Activated naive CD4-positive, alpha-beta T cell treated with anti-CD3 and anti-CD28 coated beads, Interleukin-2, amount 50 U/mL, for 72 hours (primary cell): Measurements from ENCODE around the gene ETV3. TPM values are rescaled to one million over a fixed set of nuclear protein-coding genes. Genes with fewer than 3 reads are reported as not detected.
A peak's percentile ranks its signal among the peaks of the same experiment; 100 is the strongest.

ENCODE experiments used
- ATAC-seq, 2 donors: fragments of 150-1000 bp; cut with Tn5 transposase; 2 replicates each; pipeline ENCODE4 v1.10.0; 2021; ENCODE audit warnings: mild to moderate bottlenecking in 2 of 2, moderate library complexity in 2 of 2
- DNase-seq, 2 donors: peaks; one replicate each; pipeline ENCODE4 v3.0.0; 2021 to 2022; ENCODE audit warnings: low spot score in 2 of 2
- H3K27ac Mint-ChIP-seq, 2 donors: one replicate each; pipeline ENCODE4 v1.8.0; 2022; ENCODE audit warnings: mild to moderate bottlenecking in 2 of 2, mixed read lengths in 2 of 2
- H3K36me3 Mint-ChIP-seq, 2 donors: one replicate each; pipeline ENCODE4 v1.8.0; 2022; ENCODE audit warnings: mixed read lengths in 2 of 2
- H3K9me3 Mint-ChIP-seq, 2 donors: one replicate each; pipeline ENCODE4 v1.8.0; 2022; ENCODE audit warnings: mixed read lengths in 2 of 2
- total RNA-seq, 2 donors: library from RNA; stranded (reverse); gene quantifications; one replicate each; pipeline ENCODE4 v1.2.3, GENCODE V29; 2022

ETV3 gene
- total RNA-seq, 2 donors from 2014 or later = 27.0 to 49.3 TPM

DNA sequence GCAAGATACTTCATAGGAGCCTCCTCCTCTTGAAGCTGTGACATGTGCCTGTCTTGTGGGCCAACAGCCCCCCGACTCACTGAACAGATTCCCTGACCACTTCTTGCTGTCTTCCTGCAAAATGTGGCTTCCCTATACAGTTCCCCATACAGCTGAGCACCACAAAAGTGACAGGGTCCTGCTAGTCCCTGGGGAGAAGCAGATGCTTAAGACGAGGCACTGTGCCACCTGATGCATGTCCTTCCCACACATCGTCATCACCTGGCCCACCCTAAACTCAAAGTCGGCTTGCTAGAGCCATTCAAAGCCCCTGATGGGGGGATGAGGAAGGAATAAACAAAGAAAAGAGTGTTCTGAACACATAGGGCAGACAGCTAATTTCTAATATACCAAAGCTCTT is 29.2 kb upstream of the ETV3 start:
- H3K27ac Mint-ChIP-seq = no peak overlapping the region
- no peaks in the 10 kb centered on the region for H3K36me3 Mint-ChIP-seq
- no peak for ATAC-seq
- DNase-seq = no peak
- H3K9me3 Mint-ChIP-seq = no peaks in the 10 kb centered on the region

DNA sequence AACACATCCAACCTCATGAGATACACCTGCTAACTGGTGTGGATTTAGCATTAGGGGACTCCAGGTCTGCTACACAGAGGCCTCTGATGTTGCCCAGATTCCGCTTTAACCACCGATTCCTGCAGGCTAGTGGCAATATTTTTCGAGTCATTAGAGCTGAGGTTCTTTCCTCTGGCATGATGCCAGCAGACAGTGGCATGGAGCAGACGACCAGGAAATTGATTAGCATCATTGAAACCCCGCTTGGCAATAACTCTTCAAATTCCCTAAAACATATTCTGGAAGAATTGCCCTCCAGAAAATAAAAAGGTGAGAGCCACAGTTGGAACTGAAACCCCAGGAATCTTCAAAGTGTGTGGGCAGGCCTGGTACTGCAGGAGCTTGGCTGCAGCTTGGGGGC is 28.4 kb upstream of the ETV3 start:
- DNase-seq = no peak
- no peaks in the 10 kb centered on the region for H3K36me3 Mint-ChIP-seq
- H3K9me3 Mint-ChIP-seq = no peaks in the 10 kb centered on the region

GRCh38 chr1:157163273-157164127 is 25.3 kb upstream of the ETV3 start:
- no peaks in the 10 kb centered on the region for H3K36me3 Mint-ChIP-seq
- DNase-seq (peak; percentile 78 to 85), ATAC-seq (peak; percentile 66 to 77)
- peak overlapping the region in 1 of 2 donors; percentile 44 for H3K27ac Mint-ChIP-seq
- H3K9me3 Mint-ChIP-seq = no peaks in the 10 kb centered on the region

More for the DNA sequence above, 28.4 kb upstream of the ETV3 start:
- H3K27ac Mint-ChIP-seq = no peak overlapping the region
- no peak for ATAC-seq

GRCh38 chr1:157162345-157162744 is 24.1 kb upstream of the ETV3 start:
- H3K27ac Mint-ChIP-seq = no peak overlapping the region
- ATAC-seq = no peak
- no peaks in the 10 kb centered on the region for H3K36me3 Mint-ChIP-seq
- no peak for DNase-seq
- H3K9me3 Mint-ChIP-seq = no peaks in the 10 kb centered on the region

DNA sequence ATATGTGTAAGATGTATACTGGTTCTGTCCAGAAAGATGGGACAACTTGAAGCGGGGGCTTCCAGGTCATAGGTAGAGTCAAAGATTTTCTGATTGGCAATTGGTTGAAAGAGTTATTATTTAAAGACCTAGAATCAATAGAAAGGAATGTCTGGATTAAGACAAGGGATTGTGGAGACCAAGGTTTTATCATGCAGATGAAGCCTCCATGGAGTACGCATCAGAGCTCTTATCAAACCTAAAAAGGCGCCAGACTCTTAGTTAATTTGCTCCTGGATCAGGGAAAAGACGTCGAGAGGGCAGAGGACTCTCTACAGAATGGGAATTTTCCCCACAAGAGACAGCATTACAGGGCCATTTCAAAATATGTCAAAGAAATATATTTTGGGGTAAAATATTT is 23.7 kb upstream of the ETV3 start:
- Mint-ChIP-seq H3K27ac (no peak overlapping the region), H3K9me3 (no peaks in the 10 kb centered on the region), H3K36me3 (no peaks in the 10 kb centered on the region)
- DNase-seq = no peak
- no peak for ATAC-seq

DNA sequence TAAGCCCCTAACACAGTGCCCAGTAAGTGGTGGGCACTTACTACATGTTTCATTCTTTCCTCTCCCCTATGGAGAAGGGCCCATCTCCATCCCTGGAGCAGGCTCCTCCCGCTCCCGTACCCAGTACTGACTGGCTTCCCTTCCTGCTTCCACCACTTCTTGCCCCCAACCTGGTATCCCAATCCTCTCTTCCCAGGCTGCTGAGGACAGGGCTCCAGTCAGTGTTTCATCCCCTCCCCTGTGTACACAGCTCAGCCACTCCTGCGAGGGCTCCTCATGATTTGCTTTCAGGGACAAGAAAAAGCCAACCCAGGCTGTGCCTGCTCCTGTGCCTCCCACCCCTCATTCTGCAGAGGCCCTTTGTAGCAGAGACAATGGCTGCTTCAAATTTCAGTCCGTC is 20.8 kb upstream of the ETV3 start:
- ATAC-seq (no peak), DNase-seq (no peak)
- H3K36me3 Mint-ChIP-seq = no peaks in the 10 kb centered on the region
- H3K27ac Mint-ChIP-seq = no peak overlapping the region
- no peaks in the 10 kb centered on the region for H3K9me3 Mint-ChIP-seq

GRCh38 chr1:157157501-157158190 is 19.5 kb upstream of the ETV3 start:
- H3K36me3 Mint-ChIP-seq = no peaks in the 10 kb centered on the region
- DNase-seq (no peak), ATAC-seq (no peak)
- H3K9me3 Mint-ChIP-seq = no peaks in the 10 kb centered on the region
- no peak overlapping the region for H3K27ac Mint-ChIP-seq

GRCh38 chr1:157156058-157156541 is 17.9 kb upstream of the ETV3 start:
- Mint-ChIP-seq H3K9me3 (no peaks in the 10 kb centered on the region), H3K27ac (peak overlapping the region in 1 of 2 donors; percentile 35), H3K36me3 (no peaks in the 10 kb centered on the region)
- DNase-seq = peak; percentile 71 to 83
- ATAC-seq = peak; percentile 64 to 83

GRCh38 chr1:157155658-157156057 is 17.5 kb upstream of the ETV3 start:
- no peak for DNase-seq
- ATAC-seq = peak; percentile 19 to 26
- Mint-ChIP-seq H3K9me3 (no peaks in the 10 kb centered on the region), H3K36me3 (no peaks in the 10 kb centered on the region), H3K27ac (peak overlapping the region in 1 of 2 donors; percentile 35)

- Mint-ChIP-seq H3K27ac (no peak overlapping the region), H3K9me3 (no peaks in the 10 kb centered on the region), H3K36me3 (no peaks in the 10 kb centered on the region)
- peak in 1 of 2 donors; percentile 65 for DNase-seq
- ATAC-seq = peak in 1 of 2 donors; percentile 72
These were observed 16.8 kb upstream of the ETV3 start for GRCh38 chr1:157154940-157155514.

DNA sequence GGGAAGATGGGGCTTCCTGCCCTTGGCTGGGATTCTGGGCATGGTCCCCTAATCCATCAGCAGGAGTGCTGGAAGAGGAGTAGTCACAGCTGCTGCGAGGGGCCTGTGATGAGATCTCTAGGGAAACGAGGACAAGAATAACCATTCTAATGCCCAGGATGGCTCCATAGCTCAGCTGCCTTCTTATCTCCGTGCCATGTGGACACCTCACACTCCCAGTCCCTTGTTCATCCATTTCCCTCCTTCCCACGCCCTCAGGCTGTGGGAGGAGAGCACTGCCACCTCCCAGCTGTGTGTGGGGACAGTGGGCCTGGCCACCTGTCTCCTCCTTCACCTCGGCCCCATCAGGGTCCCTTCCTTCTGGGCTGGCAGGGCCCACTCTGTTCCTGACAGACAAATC is 16.1 kb upstream of the ETV3 start:
- Mint-ChIP-seq H3K9me3 (no peaks in the 10 kb centered on the region), H3K36me3 (no peaks in the 10 kb centered on the region), H3K27ac (no peak overlapping the region)
- no peak for ATAC-seq
- DNase-seq = no peak

DNA sequence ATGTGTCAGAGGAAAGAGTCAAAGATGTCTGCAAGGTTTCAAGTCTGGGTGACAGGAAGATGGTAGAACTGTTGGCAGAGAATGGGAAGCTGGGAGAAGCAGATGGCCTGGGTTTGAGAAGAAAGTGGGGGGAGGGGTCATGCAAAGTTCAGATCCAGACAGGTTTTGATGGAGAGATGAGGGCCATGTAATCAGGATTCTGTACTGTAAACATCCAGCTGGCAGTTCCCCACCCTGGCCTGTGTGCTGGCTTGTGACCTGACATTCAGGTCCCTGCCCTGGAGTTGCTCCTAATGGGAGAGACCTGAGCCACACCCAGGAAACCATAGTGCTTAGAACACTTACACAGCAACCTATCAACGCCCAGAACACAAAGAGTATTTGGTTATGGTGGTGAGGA is 15.6 kb upstream of the ETV3 start:
- no peak for DNase-seq
- H3K9me3 Mint-ChIP-seq = no peaks in the 10 kb centered on the region
- H3K36me3 Mint-ChIP-seq = no peaks in the 10 kb centered on the region
- no peak for ATAC-seq
- H3K27ac Mint-ChIP-seq = no peak overlapping the region

DNA sequence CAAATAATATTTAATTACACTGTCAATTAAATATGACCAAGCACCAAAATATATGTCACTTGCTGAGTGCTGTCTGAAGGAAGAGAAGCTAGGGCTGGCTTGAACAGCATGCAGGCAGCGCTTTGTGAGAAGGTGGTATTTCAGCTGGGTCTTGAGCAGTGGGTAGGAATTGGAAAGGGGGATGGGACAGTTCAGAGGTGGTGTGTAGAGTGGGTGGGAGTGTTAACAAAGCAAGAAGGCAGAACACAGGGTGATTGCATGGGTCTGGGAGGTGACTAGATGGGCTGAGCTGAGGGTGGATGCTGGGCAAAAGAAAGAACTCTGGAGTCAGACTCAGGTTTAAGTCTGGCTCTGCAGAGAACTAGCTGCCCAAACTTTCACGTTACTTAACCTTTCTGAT is 14.3 kb upstream of the ETV3 start:
- Mint-ChIP-seq H3K36me3 (no peaks in the 10 kb centered on the region), H3K27ac (no peak overlapping the region), H3K9me3 (no peaks in the 10 kb centered on the region)
- ATAC-seq (no peak), DNase-seq (no peak)

- H3K36me3 Mint-ChIP-seq = no peaks in the 10 kb centered on the region
- H3K9me3 Mint-ChIP-seq = no peaks in the 10 kb centered on the region
- no peak for DNase-seq
- H3K27ac Mint-ChIP-seq = peak overlapping the region in 1 of 2 donors; percentile 38
- ATAC-seq = no peak
These were observed 13.3 kb upstream of the ETV3 start for GRCh38 chr1:157151506-157151905.

GRCh38 chr1:157151073-157151472 is 12.9 kb upstream of the ETV3 start:
- no peaks in the 10 kb centered on the region for H3K9me3 Mint-ChIP-seq
- no peaks in the 10 kb centered on the region for H3K36me3 Mint-ChIP-seq
- peak overlapping the region in 1 of 2 donors; percentile 38 for H3K27ac Mint-ChIP-seq
- ATAC-seq (no peak), DNase-seq (no peak)

DNA sequence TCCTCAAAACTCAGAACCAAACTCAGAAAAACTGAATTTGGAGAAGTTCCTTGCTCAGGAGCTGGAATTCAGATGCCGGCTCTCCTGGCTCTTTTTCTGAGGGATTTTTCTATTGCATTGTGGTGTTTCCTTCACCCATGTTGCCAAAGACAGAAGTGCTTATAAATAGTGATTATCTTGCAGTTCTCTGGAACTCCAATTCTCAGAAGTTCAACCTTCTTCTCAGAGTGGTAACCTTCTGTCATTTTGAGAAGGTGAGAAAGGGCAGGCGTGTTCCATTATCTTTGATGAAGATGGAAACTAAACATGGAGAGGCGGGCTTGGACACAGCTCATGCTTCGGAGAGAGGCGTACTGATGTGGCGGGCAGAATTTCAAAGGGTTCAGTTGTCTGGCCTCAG is 12.4 kb upstream of the ETV3 start:
- Mint-ChIP-seq H3K27ac (peak overlapping the region in 1 of 2 donors; percentile 38), H3K9me3 (no peaks in the 10 kb centered on the region), H3K36me3 (no peaks in the 10 kb centered on the region)
- DNase-seq (no peak), ATAC-seq (no peak)
